Spleen (tissue), 7 donors: ENCODE data around the gene ABHD2.

Experiments used
- POLR2A ChIP-seq, 3 donors: fragments of 450-650 bp; IDR thresholded peaks; one replicate each; pipeline ENCODE4 v1.5.1; 2017; ENCODE audit warnings: antibody characterized with exemption in 3 of 3, mild to moderate bottlenecking in 1 of 3
- POLR2AphosphoS5 ChIP-seq, 3 donors: sonication (generic); formaldehyde crosslinking; IDR thresholded peaks; one replicate each; pipeline ENCODE4 v1.5.1; 2017; ENCODE audit warnings: antibody characterized with exemption in 3 of 3
- TF ChIP-seq, protein P1 (sequence below), 11 experiments: fragments of 200-600 bp in 7 of 11; fragments of 450-650 bp in 4 of 11; sonication (generic) in 4 of 11; IDR thresholded peaks in 8 of 11; conservative IDR thresholded peaks in 3 of 11; 1 replicate in 7 of 11; 2 replicates in 4 of 11; pipeline versions ENCODE4 v1.4.0 to v1.8.0; 2016 to 2021; ENCODE audit warnings: antibody characterized with exemption in 11 of 11, inconsistent platforms in 4 of 11, mild to moderate bottlenecking in 1 of 11
- donor health status: DM: no; HTN: no; CAD: no; lungs with moderate emphysema.
- donor health status: DM: no; HTN: no; CAD: no.
- donor health status: DM: no; HTN: no; CAD: no.

DNA sequence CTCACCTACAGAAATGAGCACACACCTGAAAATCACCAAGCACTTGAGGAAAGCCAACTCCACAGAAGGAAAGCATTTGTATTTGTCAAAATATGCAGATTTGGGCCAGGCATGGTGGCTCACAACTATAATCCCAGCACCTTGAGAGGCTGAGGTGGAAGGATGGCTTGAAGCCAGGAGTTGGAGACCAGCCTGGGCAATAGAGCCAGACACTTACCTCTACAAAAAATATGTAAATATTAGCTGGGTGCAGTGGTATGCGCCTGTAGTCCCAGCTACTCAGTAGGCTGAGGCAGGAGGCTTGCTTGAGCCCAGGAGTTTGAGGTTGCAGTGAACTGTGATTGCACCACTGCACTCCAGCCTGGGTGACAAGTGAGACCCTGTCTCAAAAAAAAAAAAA, 120.8 kb downstream of the ABHD2 start:
- TF ChIP-seq, protein P1, sequence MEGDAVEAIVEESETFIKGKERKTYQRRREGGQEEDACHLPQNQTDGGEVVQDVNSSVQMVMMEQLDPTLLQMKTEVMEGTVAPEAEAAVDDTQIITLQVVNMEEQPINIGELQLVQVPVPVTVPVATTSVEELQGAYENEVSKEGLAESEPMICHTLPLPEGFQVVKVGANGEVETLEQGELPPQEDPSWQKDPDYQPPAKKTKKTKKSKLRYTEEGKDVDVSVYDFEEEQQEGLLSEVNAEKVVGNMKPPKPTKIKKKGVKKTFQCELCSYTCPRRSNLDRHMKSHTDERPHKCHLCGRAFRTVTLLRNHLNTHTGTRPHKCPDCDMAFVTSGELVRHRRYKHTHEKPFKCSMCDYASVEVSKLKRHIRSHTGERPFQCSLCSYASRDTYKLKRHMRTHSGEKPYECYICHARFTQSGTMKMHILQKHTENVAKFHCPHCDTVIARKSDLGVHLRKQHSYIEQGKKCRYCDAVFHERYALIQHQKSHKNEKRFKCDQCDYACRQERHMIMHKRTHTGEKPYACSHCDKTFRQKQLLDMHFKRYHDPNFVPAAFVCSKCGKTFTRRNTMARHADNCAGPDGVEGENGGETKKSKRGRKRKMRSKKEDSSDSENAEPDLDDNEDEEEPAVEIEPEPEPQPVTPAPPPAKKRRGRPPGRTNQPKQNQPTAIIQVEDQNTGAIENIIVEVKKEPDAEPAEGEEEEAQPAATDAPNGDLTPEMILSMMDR (IDR thresholded peaks at IDR 0.05 in 8 of 11, conservative IDR thresholded peaks at IDR 0.05 in 3 of 11), result no peak
- no peak for TF ChIP-seq POLR2A (IDR thresholded peaks at IDR 0.05)
- TF ChIP-seq POLR2AphosphoS5 (IDR thresholded peaks at IDR 0.05), result no peak
